ENCODE results near the gene TNFAIP8L1. TPM values are rescaled to one million over a fixed set of nuclear protein-coding genes. Genes with fewer than 3 reads are reported as not detected.

Gene TNFAIP8L1
- total and polyA plus RNA-seq, 4 donors, result 5.5 to 11.8 (median 7.4) TPM

Other genes starting within 250 kb of the TNFAIP8L1 start
- gene SH3GL1, start 239.0 kb upstream of the TNFAIP8L1 start, total RNA-seq, result 10 to 100 TPM; 14.3 to 44.1 TPM
- gene SH3GL1, start 239.0 kb upstream of the TNFAIP8L1 start, polyA plus RNA-seq (ENCODE audit: insufficient read length in 2 of 2), result 100 to 1,000 TPM; 104 to 105 TPM
- gene CHAF1A, start 236.9 kb upstream of the TNFAIP8L1 start, total RNA-seq, result 1 to 10 TPM; 6.2 to 9.3 TPM
- 10 to 100 TPM; 14.2 to 16.9 TPM for gene CHAF1A, start 236.9 kb upstream of the TNFAIP8L1 start, polyA plus RNA-seq (ENCODE audit: insufficient read length in 2 of 2)
- gene UBXN6, start 181.7 kb upstream of the TNFAIP8L1 start, total RNA-seq, result 10 to 100 TPM; 56.2 to 89.6 TPM
- gene UBXN6, start 181.7 kb upstream of the TNFAIP8L1 start, polyA plus RNA-seq (ENCODE audit: insufficient read length in 2 of 2), result 100 to 1,000 TPM; 124 to 139 TPM
- 10 to 100 TPM; 23.5 to 45.3 TPM for gene HDGFL2, start 167.2 kb upstream of the TNFAIP8L1 start, total RNA-seq
- gene HDGFL2, start 167.2 kb upstream of the TNFAIP8L1 start, polyA plus RNA-seq (ENCODE audit: insufficient read length in 2 of 2), result 10 to 100 TPM; 83.5 to 91.2 TPM
- under 1 TPM; 0.30 to 0.50 TPM for gene PLIN4, start 121.0 kb upstream of the TNFAIP8L1 start, total RNA-seq
- 1 to 10 TPM; 2.3 to 3.2 TPM for gene PLIN4, start 121.0 kb upstream of the TNFAIP8L1 start, polyA plus RNA-seq (ENCODE audit: insufficient read length in 2 of 2)
- gene PLIN5, start 104.3 kb upstream of the TNFAIP8L1 start, total RNA-seq, result 1 to 10 TPM; 2.8 to 4.0 TPM
- 10 to 100 TPM; 14.7 to 18.5 TPM for gene PLIN5, start 104.3 kb upstream of the TNFAIP8L1 start, polyA plus RNA-seq (ENCODE audit: insufficient read length in 2 of 2)
- gene LRG1, start 99.5 kb upstream of the TNFAIP8L1 start, total RNA-seq, result 1 to 10 TPM in 1 of 2 donors, under 1 TPM in 1; 0.39 to 1.3 TPM
- under 1 TPM; 0.36 to 0.54 TPM for gene LRG1, start 99.5 kb upstream of the TNFAIP8L1 start, polyA plus RNA-seq (ENCODE audit: insufficient read length in 2 of 2)
- gene SEMA6B, start 79.8 kb upstream of the TNFAIP8L1 start, total RNA-seq, result 10 to 100 TPM in 1 of 2 donors, 1 to 10 TPM in 1; 8.7 to 19.0 TPM
- 10 to 100 TPM; 58.9 to 66.8 TPM for gene SEMA6B, start 79.8 kb upstream of the TNFAIP8L1 start, polyA plus RNA-seq (ENCODE audit: insufficient read length in 2 of 2)
- gene MYDGF, start 30.8 kb downstream of the TNFAIP8L1 start, total RNA-seq, result 10 to 100 TPM; 47.7 to 72.8 TPM
- gene MYDGF, start 30.8 kb downstream of the TNFAIP8L1 start, polyA plus RNA-seq (ENCODE audit: insufficient read length in 2 of 2), result 10 to 100 TPM; 68.3 to 80.0 TPM
- gene DPP9, start 84.3 kb downstream of the TNFAIP8L1 start, total RNA-seq, result 10 to 100 TPM in 1 of 2 donors, 1 to 10 TPM in 1; 9.6 to 14.2 TPM
- 10 to 100 TPM; 20.6 to 30.3 TPM for gene DPP9, start 84.3 kb downstream of the TNFAIP8L1 start, polyA plus RNA-seq (ENCODE audit: insufficient read length in 2 of 2)
- gene FEM1A, start 152.2 kb downstream of the TNFAIP8L1 start, total RNA-seq, result 10 to 100 TPM; 10.9 to 11.7 TPM
- 1 to 10 TPM; 4.7 to 5.3 TPM for gene FEM1A, start 152.2 kb downstream of the TNFAIP8L1 start, polyA plus RNA-seq (ENCODE audit: insufficient read length in 2 of 2)
- 1 to 10 TPM; 1.4 TPM for gene TICAM1, start 192.2 kb downstream of the TNFAIP8L1 start, total RNA-seq
- gene TICAM1, start 192.2 kb downstream of the TNFAIP8L1 start, polyA plus RNA-seq (ENCODE audit: insufficient read length in 2 of 2), result 1 to 10 TPM; 5.6 to 6.3 TPM
- 10 to 100 TPM; 26.5 to 31.8 TPM for gene PLIN3, start 228.2 kb downstream of the TNFAIP8L1 start, total RNA-seq
- 10 to 100 TPM; 39.3 to 44.7 TPM for gene PLIN3, start 228.2 kb downstream of the TNFAIP8L1 start, polyA plus RNA-seq (ENCODE audit: insufficient read length in 2 of 2)